ENCODE data around the gene PGM2L1. TPM values are rescaled to one million over a fixed set of nuclear protein-coding genes. Genes with fewer than 3 reads are reported as not detected.

Gene PGM2L1
- total RNA-seq, 1 donor from 2014 or later: 15.1 TPM

DNA sequence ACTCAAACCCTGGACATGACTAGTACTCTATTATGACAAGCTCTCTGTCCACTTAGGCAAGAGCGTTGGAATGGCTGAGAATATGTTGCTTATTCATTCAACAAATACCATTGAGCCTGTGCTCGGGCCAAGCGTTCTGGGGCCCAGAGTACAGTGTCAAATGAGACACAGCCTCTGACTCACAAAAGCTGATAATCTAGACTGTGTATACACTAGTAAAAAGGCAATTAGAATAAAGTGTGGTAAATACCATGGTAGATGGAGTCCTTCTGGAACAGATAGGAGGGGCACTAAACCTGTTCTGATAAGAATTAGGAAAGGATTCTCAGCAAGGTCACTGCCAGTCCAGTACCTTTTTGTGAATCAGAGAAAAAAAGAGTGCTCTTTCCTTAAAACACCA, 44.4 kb upstream of the PGM2L1 start:
- no peak for DNase-seq (ENCODE audit: low read depth, low spot score)
- Mint-ChIP-seq H3K27ac (ENCODE audit: unreplicated experiment) (no peak overlapping the region), H3K4me3 (no peak overlapping the region), H3K27me3 (ENCODE audit: low read depth) (no peaks in the 10 kb centered on the region), H3K9me3 (no peaks in the 10 kb centered on the region), H3K4me1 (no peaks in the 10 kb centered on the region), H3K36me3 (ENCODE audit: low read depth) (no peaks in the 10 kb centered on the region)
- TF ChIP-seq, protein P1, sequence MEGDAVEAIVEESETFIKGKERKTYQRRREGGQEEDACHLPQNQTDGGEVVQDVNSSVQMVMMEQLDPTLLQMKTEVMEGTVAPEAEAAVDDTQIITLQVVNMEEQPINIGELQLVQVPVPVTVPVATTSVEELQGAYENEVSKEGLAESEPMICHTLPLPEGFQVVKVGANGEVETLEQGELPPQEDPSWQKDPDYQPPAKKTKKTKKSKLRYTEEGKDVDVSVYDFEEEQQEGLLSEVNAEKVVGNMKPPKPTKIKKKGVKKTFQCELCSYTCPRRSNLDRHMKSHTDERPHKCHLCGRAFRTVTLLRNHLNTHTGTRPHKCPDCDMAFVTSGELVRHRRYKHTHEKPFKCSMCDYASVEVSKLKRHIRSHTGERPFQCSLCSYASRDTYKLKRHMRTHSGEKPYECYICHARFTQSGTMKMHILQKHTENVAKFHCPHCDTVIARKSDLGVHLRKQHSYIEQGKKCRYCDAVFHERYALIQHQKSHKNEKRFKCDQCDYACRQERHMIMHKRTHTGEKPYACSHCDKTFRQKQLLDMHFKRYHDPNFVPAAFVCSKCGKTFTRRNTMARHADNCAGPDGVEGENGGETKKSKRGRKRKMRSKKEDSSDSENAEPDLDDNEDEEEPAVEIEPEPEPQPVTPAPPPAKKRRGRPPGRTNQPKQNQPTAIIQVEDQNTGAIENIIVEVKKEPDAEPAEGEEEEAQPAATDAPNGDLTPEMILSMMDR (conservative IDR thresholded peaks at IDR 0.05): no peak

DNA sequence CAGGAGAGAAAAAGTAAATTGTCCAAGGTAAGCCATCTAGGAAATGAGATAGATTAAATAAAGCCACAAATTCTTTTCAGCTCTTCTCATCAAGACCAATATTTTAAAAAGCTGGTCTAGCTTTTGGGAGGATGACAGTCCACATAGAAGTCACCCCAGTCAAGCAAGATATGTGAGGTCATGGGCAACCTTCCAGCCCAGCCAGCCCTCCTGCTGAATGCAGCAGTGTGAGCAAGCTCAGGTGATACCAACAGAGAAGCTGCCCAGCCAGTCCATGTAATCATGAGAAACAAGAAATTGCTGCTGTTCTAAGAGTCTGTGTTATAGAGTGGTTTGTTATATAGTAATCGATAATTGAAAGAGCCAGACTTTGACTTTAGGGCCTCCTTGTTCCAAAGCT, 40.4 kb upstream of the PGM2L1 start:
- no peak overlapping the region for H3K27ac Mint-ChIP-seq (ENCODE audit: unreplicated experiment)
- TF ChIP-seq, protein P1 (conservative IDR thresholded peaks at IDR 0.05): no peak

DNA sequence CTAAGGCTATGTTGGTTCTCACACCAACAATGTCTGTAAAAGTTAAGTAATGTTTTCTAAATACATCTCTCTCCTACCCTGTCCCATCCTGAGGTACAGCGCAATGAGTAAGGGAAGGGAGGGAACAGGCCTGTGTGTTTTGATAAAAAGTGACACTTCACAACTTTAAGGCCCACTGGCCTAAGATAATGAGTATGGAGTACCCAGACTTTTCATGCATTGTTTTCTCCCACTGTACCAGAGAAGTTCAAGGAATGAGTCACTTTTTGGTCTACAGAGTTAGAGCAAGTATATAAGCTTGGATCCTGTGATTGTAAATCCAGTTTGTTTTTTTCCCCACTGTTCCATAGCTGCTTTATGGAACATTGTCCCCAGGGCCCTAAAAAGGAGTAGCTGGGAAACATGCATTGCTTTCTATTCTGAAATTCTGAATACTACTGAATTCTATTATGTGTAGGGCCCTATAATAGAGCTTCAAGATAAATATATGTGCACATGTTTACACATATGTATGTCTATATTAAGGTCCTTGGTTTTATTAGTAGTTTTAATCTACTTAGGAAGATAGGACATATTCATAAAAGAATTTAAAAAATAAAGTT, 39.3 kb upstream of the PGM2L1 start:
- H3K36me3 Mint-ChIP-seq (ENCODE audit: low read depth): no peaks in the 10 kb centered on the region
- TF ChIP-seq, protein P1 (conservative IDR thresholded peaks at IDR 0.05): no peak
- H3K9me3 Mint-ChIP-seq: no peaks in the 10 kb centered on the region
- H3K27ac Mint-ChIP-seq (ENCODE audit: unreplicated experiment): no peak overlapping the region
- H3K4me3 Mint-ChIP-seq: no peak overlapping the region
- H3K4me1 Mint-ChIP-seq: no peaks in the 10 kb centered on the region
- no peak for DNase-seq (ENCODE audit: low read depth, low spot score)
- no peaks in the 10 kb centered on the region for H3K27me3 Mint-ChIP-seq (ENCODE audit: low read depth)

More for the DNA sequence above, 40.4 kb upstream of the PGM2L1 start:
- no peak overlapping the region for H3K4me3 Mint-ChIP-seq
- no peaks in the 10 kb centered on the region for H3K9me3 Mint-ChIP-seq
- H3K4me1 Mint-ChIP-seq: no peaks in the 10 kb centered on the region
- no peaks in the 10 kb centered on the region for H3K36me3 Mint-ChIP-seq (ENCODE audit: low read depth)
- DNase-seq (ENCODE audit: low read depth, low spot score): no peak
- no peaks in the 10 kb centered on the region for H3K27me3 Mint-ChIP-seq (ENCODE audit: low read depth)

DNA sequence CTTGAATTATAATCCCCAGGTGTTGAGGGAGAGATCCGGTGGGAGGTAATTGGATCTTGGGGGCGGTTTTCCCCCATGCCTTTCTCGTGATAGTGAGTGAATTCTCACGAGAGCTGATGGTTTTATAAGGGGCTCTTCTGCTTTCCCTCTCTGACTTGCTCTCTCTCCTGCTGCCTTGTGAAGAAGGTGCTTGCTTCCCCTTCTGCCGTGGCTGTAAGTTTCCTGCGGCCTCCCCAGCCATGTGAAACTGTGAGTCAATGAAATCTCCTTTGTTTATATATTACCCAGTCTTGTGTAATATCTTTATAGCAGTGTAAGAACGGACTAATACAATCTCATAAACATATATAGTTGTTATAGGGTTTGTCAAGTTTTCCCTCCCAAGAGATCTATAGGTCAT, 36.3 kb upstream of the PGM2L1 start:
- H3K36me3 Mint-ChIP-seq (ENCODE audit: low read depth): no peaks in the 10 kb centered on the region
- TF ChIP-seq, protein P1 (conservative IDR thresholded peaks at IDR 0.05): no peak
- H3K4me1 Mint-ChIP-seq: no peaks in the 10 kb centered on the region
- H3K27ac Mint-ChIP-seq (ENCODE audit: unreplicated experiment): no peak overlapping the region
- no peaks in the 10 kb centered on the region for H3K9me3 Mint-ChIP-seq
- H3K4me3 Mint-ChIP-seq: no peak overlapping the region
- no peaks in the 10 kb centered on the region for H3K27me3 Mint-ChIP-seq (ENCODE audit: low read depth)
- DNase-seq (ENCODE audit: low read depth, low spot score): no peak

DNA sequence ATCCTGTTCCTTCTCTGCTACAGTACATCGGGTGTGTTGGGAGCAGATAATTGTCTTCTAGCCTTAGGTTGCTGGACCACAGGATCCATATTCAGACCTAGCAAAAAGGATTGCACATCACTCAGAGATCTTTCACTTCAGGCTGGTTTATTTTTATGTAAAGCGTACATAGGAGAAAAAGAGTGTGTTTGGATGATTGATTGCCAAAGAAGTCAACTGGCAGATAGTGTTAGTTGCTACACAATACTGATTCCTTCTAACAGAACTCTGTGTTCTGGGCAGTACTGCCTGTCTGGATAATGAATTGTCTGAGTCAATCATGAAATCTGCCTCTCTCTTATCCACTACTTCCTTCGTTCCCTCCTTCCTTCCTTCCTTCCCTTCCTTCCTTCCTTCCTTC, 31.0 kb upstream of the PGM2L1 start:
- peaks cover 2% of the 10 kb centered on the region for H3K36me3 Mint-ChIP-seq (ENCODE audit: low read depth)
- TF ChIP-seq, protein P1 (conservative IDR thresholded peaks at IDR 0.05): no peak
- no peaks in the 10 kb centered on the region for H3K4me1 Mint-ChIP-seq
- peaks cover 9% of the 10 kb centered on the region for H3K9me3 Mint-ChIP-seq
- DNase-seq (ENCODE audit: low read depth, low spot score): no peak
- no peaks in the 10 kb centered on the region for H3K27me3 Mint-ChIP-seq (ENCODE audit: low read depth)
- H3K4me3 Mint-ChIP-seq: no peak overlapping the region
- H3K27ac Mint-ChIP-seq (ENCODE audit: unreplicated experiment): no peak overlapping the region
